HG03521 (cell line): Measurements from ENCODE around the gene KLHL29.

Experiments
- ATAC-seq: cut with Tn5 transposase; IDR thresholded peaks from one replicate; pipeline ENCODE4 v1.9.1; 2021; ENCODE audit warnings: mild to moderate bottlenecking, moderate library complexity; ENCODE audit not compliant: unreplicated experiment

Gene KLHL29

GRCh38 chr2:23687214-23687613, 302.2 kb downstream of the KLHL29 start:
- ATAC-seq, result no peak

DNA sequence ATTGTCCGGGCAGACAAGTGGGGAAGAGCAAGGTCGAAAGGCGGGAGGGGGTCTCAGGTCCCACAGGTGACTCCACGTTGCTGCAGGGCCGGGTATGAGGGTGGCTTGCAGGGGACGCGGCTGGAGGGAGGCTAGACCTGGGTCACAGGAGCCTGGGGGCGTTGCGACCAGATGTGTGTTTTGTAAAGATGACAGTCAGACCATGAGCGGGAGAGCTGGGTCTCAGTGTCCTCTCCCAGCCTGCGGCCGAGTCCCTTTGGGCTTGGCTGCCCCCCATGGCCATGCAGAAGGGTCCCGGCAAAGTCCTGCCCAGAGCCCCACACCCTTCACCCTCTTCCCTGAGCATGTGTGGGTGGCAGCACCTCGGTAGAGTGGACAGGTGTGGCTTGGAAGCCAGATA, 302.7 kb downstream of the KLHL29 start:
- ATAC-seq, result no peak

DNA sequence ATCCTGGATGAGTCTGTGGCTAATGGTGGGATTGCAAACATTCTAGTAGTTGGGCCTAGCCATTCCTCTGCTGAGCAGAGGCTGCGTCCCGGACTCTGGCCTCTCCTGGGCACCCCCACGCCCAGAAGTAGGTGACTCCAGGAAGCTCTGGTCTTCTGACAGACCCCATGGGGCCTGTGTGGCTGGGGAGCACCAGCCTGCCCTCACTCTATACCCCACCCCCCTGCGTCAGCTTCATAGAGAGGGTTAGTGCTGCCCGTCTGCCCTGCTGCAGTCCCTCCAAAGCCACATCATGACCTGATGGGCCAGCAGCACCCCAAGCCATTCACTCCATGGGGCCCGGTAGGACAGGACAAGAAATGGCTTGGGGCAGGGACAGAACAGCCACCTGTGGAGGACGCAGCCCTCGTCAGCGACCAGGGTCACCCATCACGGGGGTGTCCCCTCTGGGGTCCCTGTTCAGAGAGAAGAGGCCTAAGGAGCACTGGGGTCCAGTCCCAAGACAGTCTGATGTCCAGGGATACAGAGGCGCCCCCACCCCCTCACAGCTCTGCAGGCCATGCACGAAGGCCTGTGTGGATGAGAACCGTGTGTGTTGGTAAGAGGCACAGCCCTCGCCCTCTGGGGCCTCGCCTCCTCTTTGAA, 303.6 kb downstream of the KLHL29 start:
- ATAC-seq, result no peak

- ATAC-seq, result no peak
Observed at GRCh38 chr2:23689131-23689700, 304.2 kb downstream of the KLHL29 start.

- no peak for ATAC-seq
Observed at GRCh38 chr2:23689891-23690290, 304.9 kb downstream of the KLHL29 start.

DNA sequence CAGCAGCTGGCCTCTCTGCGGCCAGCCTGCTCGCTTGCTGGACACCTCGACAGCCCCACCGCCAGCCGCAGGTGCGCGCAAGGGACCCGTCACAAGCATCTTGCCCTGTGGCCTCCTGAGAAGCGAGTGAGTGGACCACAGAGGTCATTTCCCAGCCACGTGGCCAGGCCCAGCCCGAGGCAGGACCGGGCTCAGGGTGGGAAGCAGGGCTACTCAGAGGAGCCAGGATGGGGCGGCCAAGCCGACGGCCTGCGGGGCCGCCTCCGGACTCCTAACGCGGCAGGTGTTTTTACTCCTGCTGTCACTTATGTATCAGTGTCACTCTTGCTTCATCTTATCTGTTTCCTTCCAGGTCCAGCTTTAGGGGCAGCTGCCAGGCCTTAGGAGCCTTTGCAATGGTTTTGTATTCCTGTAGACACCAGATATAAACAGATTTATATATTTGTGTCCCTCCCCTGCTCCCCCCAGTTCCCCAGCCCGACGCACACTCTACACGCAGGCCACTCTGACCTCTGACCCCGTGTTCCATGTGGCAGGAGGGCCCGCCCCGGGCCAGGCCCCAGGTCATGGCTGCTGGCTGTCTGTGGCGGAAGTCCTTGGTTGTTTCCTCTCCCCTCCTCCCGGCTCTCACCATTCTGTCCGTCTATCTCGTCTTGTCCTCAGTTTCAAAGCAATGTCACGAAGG, 305.6 kb downstream of the KLHL29 start:
- no peak for ATAC-seq

- ATAC-seq, result no peak
Observed at GRCh38 chr2:23691106-23691470, 306.1 kb downstream of the KLHL29 start.

DNA sequence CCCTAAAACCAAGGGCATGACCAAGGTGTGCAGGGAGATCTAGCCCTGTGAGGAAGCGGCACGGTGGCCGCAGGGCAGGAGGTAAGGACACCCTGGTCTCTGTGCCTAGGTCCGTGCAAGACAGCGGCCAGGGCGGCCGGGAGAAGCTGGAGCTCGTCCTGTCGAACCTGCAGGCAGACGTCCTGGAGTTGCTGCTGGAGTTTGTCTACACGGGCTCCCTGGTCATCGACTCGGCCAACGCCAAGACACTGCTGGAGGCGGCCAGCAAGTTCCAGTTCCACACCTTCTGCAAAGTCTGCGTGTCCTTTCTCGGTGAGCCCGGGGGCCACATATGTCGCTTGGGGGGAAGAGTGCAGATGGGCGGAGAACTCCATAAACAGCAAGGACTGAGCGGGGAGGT, 306.6 kb downstream of the KLHL29 start:
- ATAC-seq, result no peak

- no peak for ATAC-seq
Observed at GRCh38 chr2:23692263-23692662, 307.3 kb downstream of the KLHL29 start.

- ATAC-seq, result no peak
Observed at GRCh38 chr2:23692851-23693605, 308.0 kb downstream of the KLHL29 start.

- ATAC-seq, result no peak
Observed at GRCh38 chr2:23693606-23693951, 308.6 kb downstream of the KLHL29 start.

- ATAC-seq, result no peak
Observed at GRCh38 chr2:23694058-23695045, 309.4 kb downstream of the KLHL29 start.

GRCh38 chr2:23695214-23695889, 310.4 kb downstream of the KLHL29 start:
- no peak for ATAC-seq

GRCh38 chr2:23695890-23696751, 311.1 kb downstream of the KLHL29 start:
- ATAC-seq, result no peak

DNA sequence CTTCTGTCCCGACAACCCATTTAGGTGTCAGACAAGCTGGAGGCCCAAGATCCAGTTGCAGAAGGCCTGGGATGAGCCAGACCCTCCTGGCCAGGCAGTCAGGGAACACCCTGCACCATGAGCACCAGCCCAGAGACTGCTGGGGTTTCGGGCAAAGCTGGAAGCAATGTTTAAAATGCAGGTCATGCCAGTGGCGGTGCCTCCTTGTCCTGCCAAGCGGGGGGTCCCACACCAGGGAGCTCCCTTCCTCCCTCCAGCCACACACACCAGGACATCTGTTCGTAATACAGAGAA, 311.7 kb downstream of the KLHL29 start:
- ATAC-seq, result no peak

DNA sequence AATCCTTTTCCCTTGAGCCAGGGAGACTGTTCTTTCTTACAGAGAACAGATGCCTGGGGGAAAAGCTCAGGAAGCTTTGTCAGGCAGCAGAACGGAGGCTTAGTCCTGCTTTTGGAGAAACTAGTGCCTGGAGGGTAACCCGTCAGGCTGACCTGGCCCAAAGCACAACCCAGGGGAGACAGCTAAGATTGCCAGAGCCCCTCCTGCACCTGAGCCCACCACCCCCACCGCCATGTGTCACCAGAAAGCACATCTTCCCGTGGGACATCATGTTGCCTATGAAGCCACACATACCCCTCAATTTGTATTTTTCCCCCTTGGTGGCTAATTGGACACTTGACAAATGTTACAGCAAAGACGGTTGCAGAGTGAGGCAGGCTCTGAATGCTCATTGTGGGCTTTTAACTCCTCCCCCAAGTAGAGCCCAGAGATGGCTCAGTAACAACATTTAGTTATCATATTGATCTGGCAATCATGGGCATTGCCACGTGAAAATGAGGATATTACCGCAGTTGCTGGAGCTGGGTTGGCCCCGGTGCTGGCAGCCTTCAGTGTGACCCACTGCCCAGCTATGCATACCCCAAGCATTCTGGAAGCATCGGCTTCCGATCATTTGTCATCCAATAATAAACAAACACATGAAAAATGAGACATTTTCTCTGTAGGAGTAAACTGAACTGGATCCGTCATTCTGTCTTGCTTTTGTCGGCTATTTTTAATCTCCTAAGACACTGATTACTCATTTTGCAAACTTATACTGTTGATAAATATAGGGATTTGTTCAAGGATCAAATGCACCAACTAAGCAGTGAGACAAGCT, 312.5 kb downstream of the KLHL29 start:
- no peak for ATAC-seq

GRCh38 chr2:23698116-23698693, 313.2 kb downstream of the KLHL29 start:
- no peak for ATAC-seq
